Gastrocnemius medialis (tissue), 4 donors: Measurements from ENCODE around the gene DIAPH3. TPM values are rescaled to one million over a fixed set of nuclear protein-coding genes. Genes with fewer than 3 reads are reported as not detected.

Experiments used
- ATAC-seq, 2 donors: fragments of 150-250 bp; one replicate each; pipeline ENCODE4 v1.9.1; 2016
- DNase-seq, 2 donors: peaks; one replicate each; pipeline ENCODE4 v3.0.0-alpha.2; 2019
- H3K27ac ChIP-seq, 4 donors: fragments of 200-600 bp; sonication (generic); 1 replicate in 1 of 4; 2 replicates in 3 of 4; pipeline ENCODE4 v1.5.1; 2016 to 2018; ENCODE audit warnings: mild to moderate bottlenecking in 2 of 4, moderate library complexity in 1 of 4
- H3K27me3 ChIP-seq, 3 donors: fragments of 200-600 bp; sonication (generic) in 2 of 3; 1 replicate in 1 of 3; 2 replicates in 2 of 3; pipeline versions ENCODE4 v1.5.1 to v1.6.0; 2016 to 2019; ENCODE audit warnings: mild to moderate bottlenecking in 1 of 3, moderate library complexity in 1 of 3
- H3K36me3 ChIP-seq, 2 donors: fragments of 200-600 bp; sonication (generic) in 1 of 2; one replicate each; pipeline ENCODE4 v1.5.1; 2017 to 2018
- H3K4me1 ChIP-seq, 2 donors: fragments of 200-600 bp; sonication (generic) in 1 of 2; one replicate each; pipeline ENCODE4 v1.5.1; 2016 to 2017; ENCODE audit warnings: mild to moderate bottlenecking in 2 of 2
- H3K4me3 ChIP-seq, 4 donors: fragments of 200-600 bp; sonication (generic) in 3 of 4; 1 replicate in 1 of 4; 2 replicates in 3 of 4; pipeline ENCODE4 v1.5.1; 2016 to 2019; ENCODE audit warnings: mild to moderate bottlenecking in 2 of 4
- H3K9me3 ChIP-seq, 3 donors: fragments of 200-600 bp; sonication (generic) in 2 of 3; 1 replicate in 1 of 3; 2 replicates in 2 of 3; pipeline ENCODE4 v1.5.1; 2016 to 2019
- POLR2A ChIP-seq, 2 donors: fragments of 450-650 bp; IDR thresholded peaks; one replicate each; pipeline ENCODE4 v1.6.1; 2017; ENCODE audit warnings: antibody characterized with exemption in 2 of 2, mild to moderate bottlenecking in 2 of 2, moderate library complexity in 2 of 2
- in situ Hi-C, 4 donors: fragments of 200-750 bp; cut with MboI; loops; one replicate each; pipeline versions ENCODE4 v1.15.0 to v1.8.0; 2017; ENCODE audit warnings: low sequenced_read_pairs in 4 of 4
- intact Hi-C: fragments of 100-400 bp; cut with DNase I; formaldehyde crosslinking; loops from one replicate; pipeline ENCODE4 v1.15.1; 2023; ENCODE audit warnings: low total_unique reads
- total RNA-seq, 4 donors: library from RNA; depleted of rRNA; stranded (reverse); fragments of >200 nt; gene quantifications; one replicate each; pipeline versions ENCODE4 v1.1.0 to v1.2.3, GENCODE V29; 2016
- TF ChIP-seq, protein P1 (sequence below), 5 experiments: fragments of 450-650 bp in 3 of 5; fragments of 200-600 bp in 2 of 5; sonication (generic) in 2 of 5; IDR thresholded peaks in 4 of 5; conservative IDR thresholded peaks in 1 of 5; 1 replicate in 4 of 5; 2 replicates in 1 of 5; pipeline ENCODE4 v1.5.1; 2016 to 2019; ENCODE audit warnings: antibody characterized with exemption in 5 of 5, mild to moderate bottlenecking in 3 of 5, moderate library complexity in 3 of 5

DIAPH3 gene
- total RNA-seq, 4 donors from 2014 or later: 0.13 TPM; not detected in 3

DNA sequence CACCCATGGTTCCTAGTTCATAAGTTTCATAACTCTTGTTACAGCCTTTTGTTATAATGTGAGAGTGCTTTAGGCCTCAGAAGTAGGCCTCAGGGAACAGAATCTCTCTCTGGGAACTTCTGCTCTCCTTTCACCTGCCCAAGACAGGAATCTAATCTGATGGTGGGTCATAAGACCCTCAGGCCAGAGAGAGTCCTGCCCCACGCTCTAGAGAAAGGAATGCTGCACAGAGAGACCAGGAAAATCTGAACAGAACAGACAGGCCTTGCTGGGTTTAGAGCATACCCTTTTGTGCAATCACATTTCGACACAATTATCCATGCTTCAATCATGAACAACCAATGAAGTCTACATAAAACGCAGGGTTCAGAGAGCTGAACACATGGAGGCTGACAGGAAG, 3.4 kb upstream of the DIAPH3 start:
- H3K36me3 ChIP-seq: no peaks in the 10 kb centered on the region
- no peaks in the 10 kb centered on the region for H3K27me3 ChIP-seq
- TF ChIP-seq, protein P1, sequence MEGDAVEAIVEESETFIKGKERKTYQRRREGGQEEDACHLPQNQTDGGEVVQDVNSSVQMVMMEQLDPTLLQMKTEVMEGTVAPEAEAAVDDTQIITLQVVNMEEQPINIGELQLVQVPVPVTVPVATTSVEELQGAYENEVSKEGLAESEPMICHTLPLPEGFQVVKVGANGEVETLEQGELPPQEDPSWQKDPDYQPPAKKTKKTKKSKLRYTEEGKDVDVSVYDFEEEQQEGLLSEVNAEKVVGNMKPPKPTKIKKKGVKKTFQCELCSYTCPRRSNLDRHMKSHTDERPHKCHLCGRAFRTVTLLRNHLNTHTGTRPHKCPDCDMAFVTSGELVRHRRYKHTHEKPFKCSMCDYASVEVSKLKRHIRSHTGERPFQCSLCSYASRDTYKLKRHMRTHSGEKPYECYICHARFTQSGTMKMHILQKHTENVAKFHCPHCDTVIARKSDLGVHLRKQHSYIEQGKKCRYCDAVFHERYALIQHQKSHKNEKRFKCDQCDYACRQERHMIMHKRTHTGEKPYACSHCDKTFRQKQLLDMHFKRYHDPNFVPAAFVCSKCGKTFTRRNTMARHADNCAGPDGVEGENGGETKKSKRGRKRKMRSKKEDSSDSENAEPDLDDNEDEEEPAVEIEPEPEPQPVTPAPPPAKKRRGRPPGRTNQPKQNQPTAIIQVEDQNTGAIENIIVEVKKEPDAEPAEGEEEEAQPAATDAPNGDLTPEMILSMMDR (IDR thresholded peaks at IDR 0.05 in 4 of 5, conservative IDR thresholded peaks at IDR 0.05 in 1 of 5): no peak
- no peak for TF ChIP-seq POLR2A (IDR thresholded peaks at IDR 0.05)
- in situ Hi-C loops: loop anchor here (10.0 to 25.0 kb wide), 3 partner anchors 220 to 270 kb away; partner anchors contain the start of gene TDRD3 (in 3 of the 4)
- intact Hi-C loops: no loop called here
- DNase-seq (no peak), ATAC-seq (no peak)
- H3K9me3 ChIP-seq: no peaks in the 10 kb centered on the region
- no peak overlapping the region for H3K27ac ChIP-seq
- H3K4me1 ChIP-seq: peaks cover 15 to 16% of the 10 kb centered on the region in 2 donors
- no peak overlapping the region for H3K4me3 ChIP-seq

DNA sequence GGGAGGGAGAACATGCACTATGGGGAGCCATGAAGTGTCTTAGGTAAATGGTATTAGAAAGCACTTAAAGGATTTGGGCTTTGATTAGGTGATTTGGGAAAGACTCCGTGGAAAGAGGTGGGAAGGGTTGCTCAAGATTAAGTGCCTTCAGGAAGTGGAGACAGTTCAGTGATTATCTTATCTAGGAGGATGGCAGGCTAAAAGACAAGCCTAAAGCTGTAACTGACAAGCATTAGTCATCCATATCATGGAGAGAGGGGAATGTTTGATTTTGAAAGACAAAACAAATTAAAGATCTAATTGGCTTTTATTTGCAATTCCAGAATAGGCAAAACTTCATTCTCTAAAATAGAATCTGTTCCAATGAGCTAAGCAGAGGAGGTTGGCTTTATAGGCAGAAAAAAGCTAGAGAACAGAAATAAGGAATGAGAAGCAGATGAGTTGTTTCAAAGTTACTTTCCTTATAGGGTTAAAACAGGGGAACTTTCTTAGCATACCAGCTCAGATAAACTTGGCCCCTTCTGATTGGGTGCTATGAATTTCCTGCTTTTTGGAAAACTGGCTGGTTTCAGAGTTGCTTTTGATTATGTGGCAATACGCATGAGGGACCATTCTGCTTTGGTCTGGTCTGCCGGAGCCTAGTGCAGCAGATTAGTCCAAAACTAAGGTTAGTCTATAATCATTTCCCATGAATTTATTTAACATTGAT, 1.8 kb upstream of the DIAPH3 start:
- TF ChIP-seq, protein P1 (IDR thresholded peaks at IDR 0.05 in 4 of 5, conservative IDR thresholded peaks at IDR 0.05 in 1 of 5): no peak
- TF ChIP-seq POLR2A (IDR thresholded peaks at IDR 0.05): no peak
- Histone ChIP-seq H3K4me1 (peaks cover 15 to 16% of the 10 kb centered on the region in 2 donors), H3K9me3 (no peaks in the 10 kb centered on the region), H3K4me3 (no peak overlapping the region), H3K36me3 (no peaks in the 10 kb centered on the region), H3K27me3 (no peaks in the 10 kb centered on the region), H3K27ac (no peak overlapping the region)
- intact Hi-C loops (loop anchor here (2.0 kb wide), 1 partner anchor 231 kb away; the partner anchor contains the start of gene TDRD3), in situ Hi-C loops (loop anchor here (10.0 to 25.0 kb wide), 3 partner anchors 222 to 272 kb away; partner anchors contain the start of gene TDRD3 (in 3 of the 4))
- ATAC-seq (no peak), DNase-seq (no peak)

DNA sequence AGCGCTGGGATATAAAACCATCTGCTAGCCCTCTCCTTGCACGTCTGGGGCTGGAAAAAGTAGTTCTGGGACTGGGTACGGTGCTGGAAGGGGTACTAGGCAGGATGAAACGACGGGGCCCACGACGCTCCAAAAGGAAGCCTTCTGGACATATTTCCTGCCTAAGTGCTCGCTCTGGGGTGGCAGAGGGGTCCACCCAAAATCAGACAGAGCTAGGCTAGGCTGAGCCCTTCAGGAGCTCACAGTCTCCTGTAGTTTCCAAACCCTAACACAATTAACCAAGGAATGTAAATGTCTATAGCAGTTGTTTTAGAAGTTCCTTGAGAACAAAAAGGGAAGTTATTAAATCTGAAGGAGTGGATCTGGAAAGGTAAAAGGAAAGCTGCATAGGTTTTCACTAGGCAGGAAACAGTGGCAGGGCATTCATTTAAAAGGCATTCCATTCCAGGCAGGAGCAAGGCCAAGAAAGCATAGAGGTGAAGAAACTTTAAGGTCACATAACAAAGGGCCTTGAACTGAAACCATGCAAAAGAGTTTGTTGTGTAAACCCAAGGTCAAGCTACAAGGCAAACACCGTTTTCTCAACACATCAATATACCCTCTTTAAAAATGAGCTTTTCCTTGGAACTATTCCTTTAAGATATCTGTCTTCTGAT, 634 bp upstream of the DIAPH3 start:
- H3K4me3 ChIP-seq: peak overlapping the region; percentile 72 to 78 (median 72)
- H3K4me1 ChIP-seq: peaks cover 15 to 16% of the 10 kb centered on the region in 2 donors
- no peak for TF ChIP-seq POLR2A (IDR thresholded peaks at IDR 0.05)
- TF ChIP-seq, protein P1 (IDR thresholded peaks at IDR 0.05 in 4 of 5, conservative IDR thresholded peaks at IDR 0.05 in 1 of 5): no peak
- H3K9me3 ChIP-seq: no peaks in the 10 kb centered on the region
- ATAC-seq (peak; percentile 42 to 52), DNase-seq (no peak)
- peak overlapping the region; percentile 76 to 86 (median 84) for H3K27ac ChIP-seq
- in situ Hi-C loops (loop anchor here (10.0 to 25.0 kb wide), 3 partner anchors 223 to 273 kb away; partner anchors contain the start of gene TDRD3 (in 3 of the 4)), intact Hi-C loops (loop anchor here (2.0 kb wide), 1 partner anchor 232 kb away; the partner anchor contains the start of gene TDRD3)
- H3K36me3 ChIP-seq: no peaks in the 10 kb centered on the region
- H3K27me3 ChIP-seq: no peaks in the 10 kb centered on the region

DNA sequence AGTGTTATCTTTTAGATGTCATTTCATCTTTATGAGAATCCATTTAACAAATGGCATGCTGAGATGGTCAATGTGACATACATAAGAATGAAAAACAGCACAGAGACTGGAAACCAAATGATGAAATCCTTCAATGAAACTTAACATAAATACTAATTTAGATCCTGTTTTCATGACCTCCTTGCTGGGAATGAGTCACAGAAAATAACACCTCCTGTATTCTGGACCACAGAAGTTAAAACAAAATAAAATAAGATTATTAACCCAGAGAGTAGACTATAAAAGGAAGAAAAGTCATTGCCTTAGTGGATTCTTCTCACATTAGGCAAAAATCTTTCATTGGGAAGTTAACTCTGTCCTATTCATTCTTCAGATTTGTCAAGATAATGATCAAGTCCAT, 1.6 kb downstream of the DIAPH3 start:
- in situ Hi-C loops (loop anchor here (10.0 to 25.0 kb wide), 3 partner anchors 225 to 275 kb away; partner anchors contain the start of gene TDRD3 (in 3 of the 4)), intact Hi-C loops (no loop called here)
- Histone ChIP-seq H3K4me1 (peaks cover 15 to 16% of the 10 kb centered on the region in 2 donors), H3K9me3 (no peaks in the 10 kb centered on the region), H3K36me3 (no peaks in the 10 kb centered on the region), H3K27me3 (no peaks in the 10 kb centered on the region), H3K4me3 (no peak overlapping the region), H3K27ac (no peak overlapping the region)
- no peak for TF ChIP-seq POLR2A (IDR thresholded peaks at IDR 0.05)
- TF ChIP-seq, protein P1 (IDR thresholded peaks at IDR 0.05 in 4 of 5, conservative IDR thresholded peaks at IDR 0.05 in 1 of 5): no peak
- DNase-seq (no peak), ATAC-seq (no peak)
